ENCODE measurements around the gene CDK2. TPM values are rescaled to one million over a fixed set of nuclear protein-coding genes. Genes with fewer than 3 reads are reported as not detected.

CDK2 gene
- total and polyA plus RNA-seq, 9 of the 15 experiments (the other 6 are each of a cell fraction or from before 2014, with no cell fraction given): 17.4 to 213 (median 109) TPM

GRCh38 chr12:55972911-55973598 is 6.4 kb downstream of the CDK2 start (continued):
- TF ChIP-seq, protein P1, sequence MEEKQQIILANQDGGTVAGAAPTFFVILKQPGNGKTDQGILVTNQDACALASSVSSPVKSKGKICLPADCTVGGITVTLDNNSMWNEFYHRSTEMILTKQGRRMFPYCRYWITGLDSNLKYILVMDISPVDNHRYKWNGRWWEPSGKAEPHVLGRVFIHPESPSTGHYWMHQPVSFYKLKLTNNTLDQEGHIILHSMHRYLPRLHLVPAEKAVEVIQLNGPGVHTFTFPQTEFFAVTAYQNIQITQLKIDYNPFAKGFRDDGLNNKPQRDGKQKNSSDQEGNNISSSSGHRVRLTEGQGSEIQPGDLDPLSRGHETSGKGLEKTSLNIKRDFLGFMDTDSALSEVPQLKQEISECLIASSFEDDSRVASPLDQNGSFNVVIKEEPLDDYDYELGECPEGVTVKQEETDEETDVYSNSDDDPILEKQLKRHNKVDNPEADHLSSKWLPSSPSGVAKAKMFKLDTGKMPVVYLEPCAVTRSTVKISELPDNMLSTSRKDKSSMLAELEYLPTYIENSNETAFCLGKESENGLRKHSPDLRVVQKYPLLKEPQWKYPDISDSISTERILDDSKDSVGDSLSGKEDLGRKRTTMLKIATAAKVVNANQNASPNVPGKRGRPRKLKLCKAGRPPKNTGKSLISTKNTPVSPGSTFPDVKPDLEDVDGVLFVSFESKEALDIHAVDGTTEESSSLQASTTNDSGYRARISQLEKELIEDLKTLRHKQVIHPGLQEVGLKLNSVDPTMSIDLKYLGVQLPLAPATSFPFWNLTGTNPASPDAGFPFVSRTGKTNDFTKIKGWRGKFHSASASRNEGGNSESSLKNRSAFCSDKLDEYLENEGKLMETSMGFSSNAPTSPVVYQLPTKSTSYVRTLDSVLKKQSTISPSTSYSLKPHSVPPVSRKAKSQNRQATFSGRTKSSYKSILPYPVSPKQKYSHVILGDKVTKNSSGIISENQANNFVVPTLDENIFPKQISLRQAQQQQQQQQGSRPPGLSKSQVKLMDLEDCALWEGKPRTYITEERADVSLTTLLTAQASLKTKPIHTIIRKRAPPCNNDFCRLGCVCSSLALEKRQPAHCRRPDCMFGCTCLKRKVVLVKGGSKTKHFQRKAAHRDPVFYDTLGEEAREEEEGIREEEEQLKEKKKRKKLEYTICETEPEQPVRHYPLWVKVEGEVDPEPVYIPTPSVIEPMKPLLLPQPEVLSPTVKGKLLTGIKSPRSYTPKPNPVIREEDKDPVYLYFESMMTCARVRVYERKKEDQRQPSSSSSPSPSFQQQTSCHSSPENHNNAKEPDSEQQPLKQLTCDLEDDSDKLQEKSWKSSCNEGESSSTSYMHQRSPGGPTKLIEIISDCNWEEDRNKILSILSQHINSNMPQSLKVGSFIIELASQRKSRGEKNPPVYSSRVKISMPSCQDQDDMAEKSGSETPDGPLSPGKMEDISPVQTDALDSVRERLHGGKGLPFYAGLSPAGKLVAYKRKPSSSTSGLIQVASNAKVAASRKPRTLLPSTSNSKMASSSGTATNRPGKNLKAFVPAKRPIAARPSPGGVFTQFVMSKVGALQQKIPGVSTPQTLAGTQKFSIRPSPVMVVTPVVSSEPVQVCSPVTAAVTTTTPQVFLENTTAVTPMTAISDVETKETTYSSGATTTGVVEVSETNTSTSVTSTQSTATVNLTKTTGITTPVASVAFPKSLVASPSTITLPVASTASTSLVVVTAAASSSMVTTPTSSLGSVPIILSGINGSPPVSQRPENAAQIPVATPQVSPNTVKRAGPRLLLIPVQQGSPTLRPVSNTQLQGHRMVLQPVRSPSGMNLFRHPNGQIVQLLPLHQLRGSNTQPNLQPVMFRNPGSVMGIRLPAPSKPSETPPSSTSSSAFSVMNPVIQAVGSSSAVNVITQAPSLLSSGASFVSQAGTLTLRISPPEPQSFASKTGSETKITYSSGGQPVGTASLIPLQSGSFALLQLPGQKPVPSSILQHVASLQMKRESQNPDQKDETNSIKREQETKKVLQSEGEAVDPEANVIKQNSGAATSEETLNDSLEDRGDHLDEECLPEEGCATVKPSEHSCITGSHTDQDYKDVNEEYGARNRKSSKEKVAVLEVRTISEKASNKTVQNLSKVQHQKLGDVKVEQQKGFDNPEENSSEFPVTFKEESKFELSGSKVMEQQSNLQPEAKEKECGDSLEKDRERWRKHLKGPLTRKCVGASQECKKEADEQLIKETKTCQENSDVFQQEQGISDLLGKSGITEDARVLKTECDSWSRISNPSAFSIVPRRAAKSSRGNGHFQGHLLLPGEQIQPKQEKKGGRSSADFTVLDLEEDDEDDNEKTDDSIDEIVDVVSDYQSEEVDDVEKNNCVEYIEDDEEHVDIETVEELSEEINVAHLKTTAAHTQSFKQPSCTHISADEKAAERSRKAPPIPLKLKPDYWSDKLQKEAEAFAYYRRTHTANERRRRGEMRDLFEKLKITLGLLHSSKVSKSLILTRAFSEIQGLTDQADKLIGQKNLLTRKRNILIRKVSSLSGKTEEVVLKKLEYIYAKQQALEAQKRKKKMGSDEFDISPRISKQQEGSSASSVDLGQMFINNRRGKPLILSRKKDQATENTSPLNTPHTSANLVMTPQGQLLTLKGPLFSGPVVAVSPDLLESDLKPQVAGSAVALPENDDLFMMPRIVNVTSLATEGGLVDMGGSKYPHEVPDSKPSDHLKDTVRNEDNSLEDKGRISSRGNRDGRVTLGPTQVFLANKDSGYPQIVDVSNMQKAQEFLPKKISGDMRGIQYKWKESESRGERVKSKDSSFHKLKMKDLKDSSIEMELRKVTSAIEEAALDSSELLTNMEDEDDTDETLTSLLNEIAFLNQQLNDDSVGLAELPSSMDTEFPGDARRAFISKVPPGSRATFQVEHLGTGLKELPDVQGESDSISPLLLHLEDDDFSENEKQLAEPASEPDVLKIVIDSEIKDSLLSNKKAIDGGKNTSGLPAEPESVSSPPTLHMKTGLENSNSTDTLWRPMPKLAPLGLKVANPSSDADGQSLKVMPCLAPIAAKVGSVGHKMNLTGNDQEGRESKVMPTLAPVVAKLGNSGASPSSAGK (IDR thresholded peaks at IDR 0.05): 0 out of 2 replicates have a peak, but pooled peaks have one; percentile 13
- TF ChIP-seq, protein P2, sequence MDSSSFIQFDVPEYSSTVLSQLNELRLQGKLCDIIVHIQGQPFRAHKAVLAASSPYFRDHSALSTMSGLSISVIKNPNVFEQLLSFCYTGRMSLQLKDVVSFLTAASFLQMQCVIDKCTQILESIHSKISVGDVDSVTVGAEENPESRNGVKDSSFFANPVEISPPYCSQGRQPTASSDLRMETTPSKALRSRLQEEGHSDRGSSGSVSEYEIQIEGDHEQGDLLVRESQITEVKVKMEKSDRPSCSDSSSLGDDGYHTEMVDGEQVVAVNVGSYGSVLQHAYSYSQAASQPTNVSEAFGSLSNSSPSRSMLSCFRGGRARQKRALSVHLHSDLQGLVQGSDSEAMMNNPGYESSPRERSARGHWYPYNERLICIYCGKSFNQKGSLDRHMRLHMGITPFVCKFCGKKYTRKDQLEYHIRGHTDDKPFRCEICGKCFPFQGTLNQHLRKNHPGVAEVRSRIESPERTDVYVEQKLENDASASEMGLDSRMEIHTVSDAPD (CRISPR knock-in tag; IDR thresholded peaks at IDR 0.05): no peak
- TF ChIP-seq ZSCAN29 (IDR thresholded peaks at IDR 0.05): no peak
- TF ChIP-seq, protein P3, sequence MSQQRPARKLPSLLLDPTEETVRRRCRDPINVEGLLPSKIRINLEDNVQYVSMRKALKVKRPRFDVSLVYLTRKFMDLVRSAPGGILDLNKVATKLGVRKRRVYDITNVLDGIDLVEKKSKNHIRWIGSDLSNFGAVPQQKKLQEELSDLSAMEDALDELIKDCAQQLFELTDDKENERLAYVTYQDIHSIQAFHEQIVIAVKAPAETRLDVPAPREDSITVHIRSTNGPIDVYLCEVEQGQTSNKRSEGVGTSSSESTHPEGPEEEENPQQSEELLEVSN (IDR thresholded peaks at IDR 0.05; ENCODE audit: borderline replicate concordance in 1 of 2, extremely low read depth in 1 of 2, insufficient read depth in 1 of 2, insufficient read length in 1 of 2, low read depth in 1 of 2, low read length in 1 of 2, poor library complexity in 1 of 2, severe bottlenecking in 1 of 2): no peak
- TF ChIP-seq ZNF764 (CRISPR knock-in tag; IDR thresholded peaks at IDR 0.05; ENCODE audit: low read depth): 0 out of 2 replicates have a peak, but pooled peaks have one; percentile 21
- no peak for TF ChIP-seq ZNF609 (CRISPR knock-in tag; IDR thresholded peaks at IDR 0.05; ENCODE audit: borderline replicate concordance)
